DOHH2 (cell line): ENCODE results near the gene ELFN1.

Experiments
- H3F3A ChIP-seq: fragments of 200-600 bp; sonication (generic), shearing (Covaris generic); 2 replicates; pipeline ENCODE4 v1.6.0; 2016; ENCODE audit warnings: antibody characterized with exemption, mild to moderate bottlenecking; ENCODE audit not compliant: control insufficient read depth, insufficient read depth
- H3K27ac ChIP-seq: fragments of 200-600 bp; sonication (generic); 2 replicates; pipeline ENCODE4 v1.5.1; 2014; ENCODE audit warnings: low read depth, mild to moderate bottlenecking, low read length, moderate library complexity
- H3K27me3 ChIP-seq: fragments of 200-600 bp; sonication (generic); 2 replicates; pipeline ENCODE4 v1.6.1; 2014; ENCODE audit warnings: mild to moderate bottlenecking, low read length, mixed read lengths; ENCODE audit not compliant: control insufficient read depth
- H3K36me3 ChIP-seq: fragments of 200-600 bp; sonication (generic); 2 replicates; pipeline ENCODE4 v1.6.1; 2014; ENCODE audit warnings: mild to moderate bottlenecking, low read length, moderate library complexity, mixed read lengths; ENCODE audit not compliant: control insufficient read depth
- H3K4me1 ChIP-seq: fragments of 200-600 bp; sonication (generic); 2 replicates; pipeline ENCODE4 v1.6.1; 2014; ENCODE audit warnings: mild to moderate bottlenecking, low read length, mixed read lengths; ENCODE audit not compliant: control insufficient read depth
- H3K4me2 ChIP-seq: fragments of 200-600 bp; sonication (generic); 2 replicates; pipeline ENCODE4 v1.6.0; 2014; ENCODE audit warnings: mild to moderate bottlenecking, low read length, moderate library complexity
- H3K4me3 ChIP-seq: fragments of 200-600 bp; sonication (generic); 2 replicates; pipeline ENCODE4 v1.5.1; 2014; ENCODE audit warnings: mild to moderate bottlenecking, low read length, mixed read lengths
- H3K79me2 ChIP-seq: fragments of 200-600 bp; sonication (generic); 2 replicates; pipeline ENCODE4 v1.6.1; 2014; ENCODE audit warnings: mild to moderate bottlenecking, low read length, mixed read lengths; ENCODE audit not compliant: control insufficient read depth
- H3K9me2 ChIP-seq: fragments of 200-600 bp; sonication (generic); replicated peaks from 2 replicates; pipeline ENCODE4 v1.6.1; 2014; ENCODE audit warnings: mild to moderate bottlenecking, low read length, mixed read lengths; ENCODE audit not compliant: control insufficient read depth
- H3K9me3 ChIP-seq: fragments of 200-600 bp; sonication (generic); 2 replicates; pipeline ENCODE4 v1.6.1; 2014; ENCODE audit warnings: antibody characterized with exemption, low read length, mixed read lengths; ENCODE audit not compliant: control insufficient read depth, insufficient read depth
- H4K20me1 ChIP-seq: fragments of 200-600 bp; sonication (generic); 2 replicates; pipeline ENCODE4 v1.6.0; 2014; ENCODE audit warnings: low read depth, mild to moderate bottlenecking, antibody characterized with exemption, low read length, moderate library complexity; ENCODE audit not compliant: control insufficient read depth, insufficient read depth
- EZH2phosphoT487 ChIP-seq: fragments of 200-600 bp; sonication (generic); IDR thresholded peaks from 2 replicates; pipeline ENCODE4 v1.6.1; 2017; ENCODE audit warnings: borderline replicate concordance, mild to moderate bottlenecking, antibody characterized with exemption, low read length, moderate library complexity, mixed read lengths
- TF ChIP-seq, protein P1 (sequence below): fragments of 200-600 bp; sonication (generic); IDR thresholded peaks from one replicate; pipeline ENCODE4 v1.5.1; 2014; ENCODE audit warnings: antibody characterized with exemption, mild to moderate bottlenecking, low read depth, low read length; ENCODE audit not compliant: poor library complexity, severe bottlenecking

The ELFN1 gene

GRCh38 chr7:1758028-1758858 is 88.2 kb downstream of the ELFN1 start:
- Histone ChIP-seq H3K4me2 (no peak overlapping the region), H3K4me1 (peaks cover 39% of the 10 kb centered on the region), H3K79me2 (no peaks in the 10 kb centered on the region), H4K20me1 (0 out of 2 replicates have a peak, but pooled peaks cover 3% of the 10 kb centered on the region), H3K9me2 (no peaks in the 10 kb centered on the region), H3K4me3 (no peak overlapping the region), H3K9me3 (peaks cover 5% of the 10 kb centered on the region), H3F3A (peaks cover 14% of the 10 kb centered on the region), H3K27ac (no peak overlapping the region), H3K36me3 (no peaks in the 10 kb centered on the region), H3K27me3 (peaks cover 45% of the 10 kb centered on the region)
- TF ChIP-seq EZH2phosphoT487 = no peak
- TF ChIP-seq, protein P1, sequence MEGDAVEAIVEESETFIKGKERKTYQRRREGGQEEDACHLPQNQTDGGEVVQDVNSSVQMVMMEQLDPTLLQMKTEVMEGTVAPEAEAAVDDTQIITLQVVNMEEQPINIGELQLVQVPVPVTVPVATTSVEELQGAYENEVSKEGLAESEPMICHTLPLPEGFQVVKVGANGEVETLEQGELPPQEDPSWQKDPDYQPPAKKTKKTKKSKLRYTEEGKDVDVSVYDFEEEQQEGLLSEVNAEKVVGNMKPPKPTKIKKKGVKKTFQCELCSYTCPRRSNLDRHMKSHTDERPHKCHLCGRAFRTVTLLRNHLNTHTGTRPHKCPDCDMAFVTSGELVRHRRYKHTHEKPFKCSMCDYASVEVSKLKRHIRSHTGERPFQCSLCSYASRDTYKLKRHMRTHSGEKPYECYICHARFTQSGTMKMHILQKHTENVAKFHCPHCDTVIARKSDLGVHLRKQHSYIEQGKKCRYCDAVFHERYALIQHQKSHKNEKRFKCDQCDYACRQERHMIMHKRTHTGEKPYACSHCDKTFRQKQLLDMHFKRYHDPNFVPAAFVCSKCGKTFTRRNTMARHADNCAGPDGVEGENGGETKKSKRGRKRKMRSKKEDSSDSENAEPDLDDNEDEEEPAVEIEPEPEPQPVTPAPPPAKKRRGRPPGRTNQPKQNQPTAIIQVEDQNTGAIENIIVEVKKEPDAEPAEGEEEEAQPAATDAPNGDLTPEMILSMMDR = peak; percentile 73

GRCh38 chr7:1758859-1759521 is 88.9 kb downstream of the ELFN1 start:
- H3K36me3 ChIP-seq = no peaks in the 10 kb centered on the region
- 0 out of 2 replicates have a peak, but pooled peaks cover 3% of the 10 kb centered on the region for H4K20me1 ChIP-seq
- no peak overlapping the region for H3K27ac ChIP-seq
- no peak overlapping the region for H3K4me2 ChIP-seq
- H3F3A ChIP-seq = peaks cover 11% of the 10 kb centered on the region
- peaks cover 31% of the 10 kb centered on the region for H3K4me1 ChIP-seq
- H3K79me2 ChIP-seq = no peaks in the 10 kb centered on the region
- no peaks in the 10 kb centered on the region for H3K9me2 ChIP-seq
- TF ChIP-seq, protein P1 = no peak
- no peak for TF ChIP-seq EZH2phosphoT487
- H3K9me3 ChIP-seq = peaks cover 6% of the 10 kb centered on the region
- H3K27me3 ChIP-seq = peaks cover 43% of the 10 kb centered on the region
- no peak overlapping the region for H3K4me3 ChIP-seq

DNA sequence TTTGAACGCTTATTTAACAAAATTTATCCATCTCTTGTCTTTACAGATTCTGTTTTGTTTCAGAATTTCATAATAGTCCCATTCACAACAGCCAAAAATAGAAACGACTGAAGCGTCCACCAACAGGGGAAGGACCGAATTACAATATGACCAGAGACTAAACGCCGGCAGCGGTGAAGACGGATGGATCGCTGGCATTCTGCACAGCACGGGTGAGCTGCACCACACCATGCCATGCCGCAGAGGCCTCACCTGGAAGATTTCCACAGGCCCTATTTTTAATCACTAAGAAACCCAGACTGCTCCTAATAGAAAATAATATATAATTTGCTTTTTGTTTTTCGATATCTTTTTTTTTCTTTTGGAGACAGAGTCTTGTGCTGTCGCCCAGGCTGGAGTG is 91.0 kb downstream of the ELFN1 start:
- H4K20me1 ChIP-seq = 0 out of 2 replicates have a peak, but pooled peaks cover 3% of the 10 kb centered on the region
- no peak for TF ChIP-seq EZH2phosphoT487
- TF ChIP-seq, protein P1 = no peak
- H3F3A ChIP-seq = peaks cover 4% of the 10 kb centered on the region; the same call in 1 of the 2 replicates
- H3K36me3 ChIP-seq = no peaks in the 10 kb centered on the region
- no peak overlapping the region for H3K27ac ChIP-seq
- peaks cover 22% of the 10 kb centered on the region for H3K27me3 ChIP-seq
- peaks cover 12% of the 10 kb centered on the region for H3K4me1 ChIP-seq
- H3K9me2 ChIP-seq = no peaks in the 10 kb centered on the region
- H3K4me2 ChIP-seq = no peak overlapping the region
- no peaks in the 10 kb centered on the region for H3K79me2 ChIP-seq
- no peak overlapping the region for H3K4me3 ChIP-seq
- H3K9me3 ChIP-seq = peaks cover 3% of the 10 kb centered on the region; the same call in 1 of the 2 replicates
